GM19351 (cell line): ENCODE results near the gene VPREB3.

ENCODE experiments used
- ATAC-seq: cut with Tn5 transposase; IDR thresholded peaks from one replicate; pipeline ENCODE4 v1.9.1; 2021; ENCODE audit warnings: mild to moderate bottlenecking, moderate library complexity; ENCODE audit not compliant: unreplicated experiment

VPREB3 gene

GRCh38 chr22:23783265-23784150 is 29.3 kb upstream of the VPREB3 start:
- no peak for ATAC-seq

- ATAC-seq: no peak
These were observed 28.5 kb upstream of the VPREB3 start for GRCh38 chr22:23782703-23783102.

DNA sequence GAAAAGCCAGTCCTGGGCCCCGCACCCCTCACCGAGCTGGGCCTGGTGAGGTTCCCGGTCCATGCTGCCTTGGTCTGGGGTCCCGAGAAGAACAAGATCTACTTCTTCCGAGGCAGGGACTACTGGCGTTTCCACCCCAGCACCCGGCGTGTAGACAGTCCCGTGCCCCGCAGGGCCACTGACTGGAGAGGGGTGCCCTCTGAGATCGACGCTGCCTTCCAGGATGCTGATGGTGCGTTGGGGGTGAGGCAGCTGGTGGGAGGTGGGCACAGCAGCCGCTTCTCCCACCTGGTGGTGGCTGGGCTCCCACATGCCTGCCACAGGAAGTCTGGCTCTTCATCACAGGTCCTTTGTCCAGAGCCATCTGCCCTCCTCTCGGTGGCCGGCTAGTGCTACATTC is 28.0 kb upstream of the VPREB3 start:
- ATAC-seq: no peak

- ATAC-seq: no peak
These were observed 27.4 kb upstream of the VPREB3 start for GRCh38 chr22:23781511-23782183.

DNA sequence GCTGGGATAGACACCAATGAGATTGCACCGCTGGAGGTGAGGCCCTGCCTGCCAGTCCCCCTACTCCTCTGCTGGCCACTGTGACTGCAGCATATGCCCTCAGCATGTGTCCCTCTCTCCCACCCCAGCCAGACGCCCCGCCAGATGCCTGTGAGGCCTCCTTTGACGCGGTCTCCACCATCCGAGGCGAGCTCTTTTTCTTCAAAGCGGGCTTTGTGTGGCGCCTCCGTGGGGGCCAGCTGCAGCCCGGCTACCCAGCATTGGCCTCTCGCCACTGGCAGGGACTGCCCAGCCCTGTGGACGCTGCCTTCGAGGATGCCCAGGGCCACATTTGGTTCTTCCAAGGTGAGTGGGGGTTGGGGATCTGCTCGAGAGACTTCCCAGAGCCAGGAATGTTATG is 26.8 kb upstream of the VPREB3 start:
- ATAC-seq: no peak

- no peak for ATAC-seq
These were observed 26.0 kb upstream of the VPREB3 start for GRCh38 chr22:23780146-23780748.

DNA sequence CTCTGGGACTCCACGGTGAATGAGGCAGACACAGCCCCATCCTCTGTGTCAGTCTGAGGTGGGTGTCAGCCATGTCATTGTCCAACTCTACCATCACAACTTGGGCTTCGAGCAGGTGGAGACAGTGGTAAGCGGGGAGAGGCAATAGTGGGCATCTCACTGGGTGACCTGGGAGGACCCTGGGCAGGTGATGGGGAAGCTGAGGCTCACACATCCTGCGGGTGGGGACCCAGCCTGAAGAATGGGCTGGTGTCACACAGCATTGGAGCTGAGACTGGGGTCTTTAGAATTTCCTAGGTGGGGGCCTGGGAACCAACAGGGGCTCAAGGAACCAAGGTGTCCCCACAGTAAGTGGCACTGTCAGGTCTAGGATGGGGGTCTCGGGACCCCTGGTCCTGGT is 25.5 kb upstream of the VPREB3 start:
- no peak for ATAC-seq

DNA sequence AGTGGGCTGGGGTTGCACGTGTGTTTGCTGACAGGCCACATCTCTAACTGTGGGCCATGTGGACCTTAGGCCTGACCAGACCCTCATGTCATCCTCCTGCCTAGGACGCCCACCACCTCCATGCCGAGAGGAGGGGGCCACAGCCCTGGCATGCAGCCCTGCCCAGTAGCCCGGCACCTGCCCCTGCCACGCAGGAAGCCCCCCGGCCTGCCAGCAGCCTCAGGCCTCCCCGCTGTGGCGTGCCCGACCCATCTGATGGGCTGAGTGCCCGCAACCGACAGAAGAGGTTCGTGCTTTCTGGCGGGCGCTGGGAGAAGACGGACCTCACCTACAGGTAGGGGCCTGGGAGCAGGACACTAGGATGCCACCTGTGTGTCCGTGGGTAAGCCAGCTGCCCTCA is 24.9 kb upstream of the VPREB3 start:
- ATAC-seq: no peak

DNA sequence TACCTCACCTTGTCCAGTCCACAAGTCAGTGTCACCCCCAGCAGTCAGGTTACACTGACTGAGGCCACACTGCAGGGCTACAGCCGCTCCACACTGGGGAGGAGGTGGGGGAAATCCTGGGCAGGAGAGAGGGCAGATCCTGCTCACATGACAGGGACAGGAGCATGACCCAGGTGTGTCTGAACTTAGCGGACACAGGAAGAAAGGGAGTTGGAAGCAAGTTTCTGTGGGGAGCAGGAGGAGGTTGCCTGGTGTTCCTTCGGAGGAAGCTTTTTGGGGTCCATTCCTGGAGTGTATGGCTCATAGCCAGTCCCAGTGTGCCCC is 24.3 kb upstream of the VPREB3 start:
- ATAC-seq: no peak

DNA sequence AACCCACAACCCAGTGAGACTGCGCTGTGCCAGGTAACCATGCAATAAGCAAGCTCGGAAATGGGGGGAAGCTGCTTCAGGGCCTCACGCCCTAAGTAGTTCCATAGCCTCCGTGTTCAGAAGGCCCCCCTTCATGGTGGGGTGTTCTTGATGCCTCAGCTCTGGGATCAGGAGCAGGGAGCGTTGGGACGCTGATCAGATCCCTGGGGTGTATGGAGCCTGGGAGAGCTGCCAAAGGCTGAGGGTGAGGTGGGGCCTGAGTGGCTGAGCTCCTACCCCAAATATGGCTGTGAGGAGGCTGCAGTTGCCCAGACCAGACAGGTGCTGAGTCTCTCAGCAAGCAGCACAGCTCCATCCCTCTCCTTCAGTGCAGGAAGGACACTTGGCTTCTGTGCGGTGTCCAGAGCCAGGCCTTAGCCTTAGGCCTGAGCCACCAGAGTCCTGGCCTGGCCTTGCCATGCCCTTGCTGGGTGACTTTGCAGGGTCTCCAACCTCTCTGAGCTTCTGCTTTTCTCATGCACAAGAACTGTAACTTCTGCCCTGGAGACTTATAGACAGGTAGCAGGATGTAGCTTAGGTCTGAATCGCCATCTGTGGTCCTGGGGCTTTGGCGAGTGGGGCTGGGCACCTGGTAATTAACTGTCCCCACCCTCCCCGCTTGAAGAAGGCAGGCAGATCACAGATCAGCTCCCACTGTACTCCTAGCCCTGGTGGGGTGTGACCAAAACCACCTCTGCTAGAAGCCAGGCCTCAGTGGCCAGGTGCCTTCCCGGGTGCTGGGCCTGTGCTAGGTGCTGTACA is 23.8 kb upstream of the VPREB3 start:
- no peak for ATAC-seq

DNA sequence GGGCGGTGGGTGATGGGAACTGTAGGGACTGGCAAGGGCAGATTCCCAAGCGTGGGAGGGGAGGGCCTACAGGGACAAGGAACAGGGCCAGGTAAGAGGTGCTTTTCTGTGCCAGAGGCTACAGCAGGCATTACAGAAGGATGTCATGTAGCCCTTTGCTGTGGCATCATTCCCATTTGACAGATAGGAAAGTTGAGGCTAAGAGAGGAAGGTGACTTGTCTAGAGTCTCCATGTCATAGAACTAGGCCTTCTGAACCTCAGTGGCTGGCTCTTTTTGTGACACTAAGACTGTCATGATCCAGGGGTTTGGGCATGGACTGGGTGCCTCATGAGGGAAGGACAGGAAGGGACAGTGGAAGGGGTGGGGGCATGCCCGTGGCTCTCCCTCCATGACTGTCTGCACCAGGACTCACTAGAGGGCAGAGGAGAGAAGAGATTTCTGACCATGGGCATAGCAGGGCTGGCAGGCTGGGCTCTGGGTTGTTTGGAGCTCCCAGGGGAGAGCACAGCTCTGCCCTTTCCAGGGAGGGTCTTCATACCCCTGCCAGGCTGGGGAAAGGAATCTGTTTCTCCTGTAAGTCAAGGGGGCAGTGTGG is 21.7 kb upstream of the VPREB3 start:
- ATAC-seq: no peak

GRCh38 chr22:23774922-23775436 is 20.8 kb upstream of the VPREB3 start:
- no peak for ATAC-seq

DNA sequence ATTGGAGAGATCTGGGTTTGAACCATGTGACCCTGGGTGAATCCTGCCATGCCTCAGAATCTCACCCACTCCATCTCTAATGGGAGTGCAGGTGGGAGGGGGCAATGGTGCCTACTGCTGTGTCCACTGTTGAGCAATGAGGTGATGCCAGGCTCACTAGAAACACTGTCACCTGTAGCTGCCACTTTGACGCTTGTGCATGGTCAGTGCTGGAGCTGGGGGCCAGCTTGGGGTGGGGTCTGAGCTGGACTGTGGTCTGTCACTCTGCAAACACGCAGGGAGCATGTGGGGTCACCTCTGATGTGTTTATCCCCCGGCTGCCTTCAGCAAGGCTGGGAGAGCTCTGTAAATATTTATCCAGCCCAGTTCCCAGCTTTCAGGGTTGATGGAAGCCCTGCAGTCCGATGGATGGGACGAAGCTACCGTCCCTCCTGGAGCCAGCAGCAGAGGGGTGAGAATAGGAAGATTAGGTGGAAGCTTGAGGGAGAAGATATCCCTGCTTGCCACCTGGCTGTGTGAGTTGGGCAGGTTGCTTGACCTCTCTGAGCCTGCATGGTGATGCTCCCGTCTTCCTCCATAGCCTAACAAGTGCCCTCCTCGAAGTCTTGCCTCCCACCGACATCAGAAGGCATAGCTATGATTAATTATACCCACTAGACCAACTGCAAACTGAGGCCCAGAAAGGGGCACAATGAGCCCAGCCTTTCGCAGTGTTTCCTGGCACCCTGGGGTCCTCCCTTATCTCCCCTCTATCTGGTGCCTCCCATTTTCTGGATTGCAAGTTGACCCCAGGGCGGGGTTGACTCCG is 20.1 kb upstream of the VPREB3 start:
- ATAC-seq: no peak

- ATAC-seq: no peak
These were observed 19.4 kb upstream of the VPREB3 start for GRCh38 chr22:23773483-23774113.

DNA sequence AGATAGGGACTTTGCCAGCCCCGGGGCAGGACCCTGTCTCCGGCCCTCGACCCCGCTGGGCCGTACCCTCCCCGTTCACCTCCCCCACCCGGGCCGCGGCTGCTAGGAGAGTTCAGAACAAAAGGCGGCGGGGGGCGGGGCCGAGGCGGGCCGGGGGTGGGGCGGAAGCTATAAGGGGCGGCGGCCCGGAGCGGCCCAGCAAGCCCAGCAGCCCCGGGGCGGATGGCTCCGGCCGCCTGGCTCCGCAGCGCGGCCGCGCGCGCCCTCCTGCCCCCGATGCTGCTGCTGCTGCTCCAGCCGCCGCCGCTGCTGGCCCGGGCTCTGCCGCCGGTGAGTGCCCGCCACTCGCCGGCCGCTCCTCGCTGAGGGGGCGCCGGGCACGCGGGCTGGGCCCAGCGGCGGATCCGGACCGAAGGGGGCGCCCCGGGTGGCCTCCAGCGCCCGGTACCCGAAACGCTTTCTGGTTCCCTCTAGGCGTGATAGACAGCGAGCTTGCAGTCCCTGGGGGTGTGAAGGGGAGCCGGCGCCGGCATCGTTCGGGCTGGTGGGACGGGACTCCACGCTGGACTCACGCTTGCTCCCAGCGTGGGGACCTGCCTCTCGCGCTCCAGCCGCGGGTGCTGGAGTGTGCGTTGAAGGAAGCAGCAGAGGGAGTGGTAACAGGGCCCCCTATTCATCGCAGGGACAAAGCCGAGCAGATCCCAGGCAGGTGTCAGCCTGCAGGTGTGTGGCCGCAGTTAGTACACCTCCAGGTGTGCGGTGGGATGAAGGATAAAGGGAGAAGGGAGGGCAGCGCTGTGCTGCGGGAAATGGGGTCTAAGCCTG is 18.6 kb upstream of the VPREB3 start, which contains the start of gene MMP11:
Gene MMP11, plus strand, starts transcription at position 201 of the 825 bp plus-strand sequence. Its CDS starts 22 bp downstream, at position 223.
- no peak for ATAC-seq

DNA sequence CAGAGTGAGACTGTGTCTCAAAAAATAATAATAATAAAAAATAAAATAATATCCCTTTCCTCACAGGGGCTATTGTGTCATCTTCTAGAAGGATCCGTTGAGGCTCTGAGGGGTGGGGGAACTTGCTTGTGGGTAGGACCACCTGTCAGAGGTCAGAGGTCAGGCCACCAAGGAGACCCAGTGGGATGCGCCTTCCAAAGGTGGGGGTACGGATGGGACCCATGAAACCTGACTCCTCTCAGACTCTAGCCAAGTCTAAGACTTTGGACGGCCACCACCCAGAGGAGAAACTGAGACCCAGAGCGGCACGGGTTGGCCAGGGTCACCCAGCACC is 18.1 kb upstream of the VPREB3 start:
- no peak for ATAC-seq

DNA sequence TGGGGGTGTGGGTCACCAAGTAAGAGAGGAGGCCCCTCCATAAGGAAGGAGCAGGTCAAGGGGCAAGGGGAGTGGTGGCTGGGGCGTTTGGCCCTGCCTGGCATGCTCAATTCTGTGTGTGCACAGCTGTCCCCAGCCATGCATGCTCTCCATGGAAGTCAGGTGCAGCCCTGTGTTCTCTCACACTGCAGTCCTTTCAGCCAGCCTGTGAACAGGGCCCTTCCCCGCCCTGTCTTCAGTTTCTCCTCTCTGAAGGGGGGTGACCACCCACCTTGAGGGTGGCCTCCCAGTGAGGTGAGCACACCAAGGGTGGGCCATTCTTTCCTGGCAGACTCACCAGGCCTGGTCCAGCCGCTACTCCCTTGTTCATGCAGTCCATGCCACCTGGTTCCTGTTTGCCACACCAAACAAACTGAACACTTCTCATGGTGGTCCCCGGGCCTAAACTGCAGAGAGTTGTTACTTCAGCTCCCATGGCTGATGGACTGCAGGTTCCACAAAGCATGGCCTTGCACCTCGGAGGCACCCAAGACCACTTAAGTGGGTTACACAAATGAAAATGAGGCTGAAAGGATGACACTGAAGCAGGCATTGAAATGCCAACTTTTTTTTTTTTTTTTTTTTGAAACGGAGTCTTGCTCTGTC is 15.2 kb upstream of the VPREB3 start:
- ATAC-seq: no peak
